ENCODE results near the gene MT2A. TPM values are rescaled to one million over a fixed set of nuclear protein-coding genes. Genes with fewer than 3 reads are reported as not detected.

Gene MT2A
- total and polyA plus RNA-seq, 10 of the 15 experiments (the other 5 are each of a cell fraction or from before 2014, with no cell fraction given) = 7.3 to 271 (median 53.5) TPM

- TF ChIP-seq ZNF687 (IDR thresholded peaks at IDR 0.05) = no peak
- TF ChIP-seq, protein P1, sequence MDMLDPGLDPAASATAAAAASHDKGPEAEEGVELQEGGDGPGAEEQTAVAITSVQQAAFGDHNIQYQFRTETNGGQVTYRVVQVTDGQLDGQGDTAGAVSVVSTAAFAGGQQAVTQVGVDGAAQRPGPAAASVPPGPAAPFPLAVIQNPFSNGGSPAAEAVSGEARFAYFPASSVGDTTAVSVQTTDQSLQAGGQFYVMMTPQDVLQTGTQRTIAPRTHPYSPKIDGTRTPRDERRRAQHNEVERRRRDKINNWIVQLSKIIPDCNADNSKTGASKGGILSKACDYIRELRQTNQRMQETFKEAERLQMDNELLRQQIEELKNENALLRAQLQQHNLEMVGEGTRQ (IDR thresholded peaks at IDR 0.05; ENCODE audit: borderline replicate concordance, low read depth, low read length) = no peak
- TF ChIP-seq SRF (IDR thresholded peaks at IDR 0.05; ENCODE audit: low read depth in 2 of 2, low read length in 2 of 2) = no peak
- no peak for TF ChIP-seq EZH2 (IDR thresholded peaks at IDR 0.05; ENCODE audit: borderline replicate concordance, control insufficient read depth, low read depth, low read length)
- no peak for TF ChIP-seq TCF12 (IDR thresholded peaks at IDR 0.05; ENCODE audit: low read depth, low read length)
- TF ChIP-seq PAX5 (IDR thresholded peaks at IDR 0.05; ENCODE audit: borderline replicate concordance, low read depth, low read length) = no peak
- TF ChIP-seq HDGF (IDR thresholded peaks at IDR 0.05) = no peak
- no peak for TF ChIP-seq SUZ12 (IDR thresholded peaks at IDR 0.05; ENCODE audit: unreplicated experiment)
- no peak for TF ChIP-seq MYC (IDR thresholded peaks at IDR 0.05; ENCODE audit: insufficient read depth, insufficient read length, insufficient replicate concordance, low read length, severe bottlenecking)
- no peak for TF ChIP-seq FOXM1 (IDR thresholded peaks at IDR 0.05; ENCODE audit: low read depth, low read length)
- TF ChIP-seq ZNF24 (IDR thresholded peaks at IDR 0.05) = no peak
Observed at GRCh38 chr16:56601325-56601724, 7.1 kb upstream of the MT2A start (continued).

All from GM12878 (cell line).